OCI-LY3 (cell line): ENCODE results near the gene FAM78B.

ENCODE experiments used
- CTCF ChIP-seq: fragments of 200-600, 300-600 bp; sonication (generic); IDR thresholded peaks from 2 replicates; pipeline ENCODE4 v1.5.1; 2014; ENCODE audit warnings: antibody characterized with exemption, low read length, low read depth
- EZH2phosphoT487 ChIP-seq: fragments of 200-600 bp; shearing (Covaris generic); IDR thresholded peaks from 2 replicates; pipeline ENCODE4 v1.6.1; 2018; ENCODE audit warnings: antibody characterized with exemption, mixed run types, low read depth

DNA sequence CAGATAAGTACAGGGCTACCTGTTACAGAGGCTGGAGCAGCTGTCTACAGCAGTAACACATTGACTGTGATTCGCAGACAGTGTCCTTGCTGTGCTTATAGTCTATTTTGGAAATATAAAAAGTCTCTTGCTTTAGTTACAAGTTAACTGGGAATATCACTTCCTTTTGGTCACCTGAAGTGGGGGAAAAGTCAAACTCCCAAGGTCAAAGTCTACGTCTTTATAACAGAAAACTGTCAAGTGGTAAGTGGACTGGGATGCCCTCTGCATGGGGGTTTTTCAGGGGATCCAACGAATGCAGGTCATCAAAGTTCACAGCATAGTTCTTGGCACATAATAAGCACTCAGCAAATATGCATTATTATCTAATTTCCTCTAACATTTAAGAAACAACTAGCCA is 55.4 kb downstream of the FAM78B start:
- no peak for TF ChIP-seq CTCF
- no peak for TF ChIP-seq EZH2phosphoT487
